Breast epithelium (tissue), 3 donors: Measurements from ENCODE around the gene SRGAP3.

ENCODE experiments used
- POLR2A ChIP-seq: fragments of 450-650 bp; IDR thresholded peaks from one replicate; pipeline ENCODE4 v1.6.1; 2016; ENCODE audit warnings: antibody characterized with exemption, mild to moderate bottlenecking, moderate library complexity
- POLR2AphosphoS5 ChIP-seq, 3 donors: sonication (generic); formaldehyde crosslinking; IDR thresholded peaks; one replicate each; pipeline ENCODE4 v1.6.1; 2017; ENCODE audit warnings: antibody characterized with exemption in 3 of 3
- TF ChIP-seq, protein P1 (sequence below), 3 donors: fragments of 450-650 bp; IDR thresholded peaks; one replicate each; pipeline ENCODE4 v1.5.1; 2016 to 2017; ENCODE audit warnings: antibody characterized with exemption in 3 of 3, mild to moderate bottlenecking in 3 of 3, moderate library complexity in 3 of 3

GRCh38 chr3:9280451-9281219 lies 31.2 kb upstream of the SRGAP3 start:
- TF ChIP-seq, protein P1, sequence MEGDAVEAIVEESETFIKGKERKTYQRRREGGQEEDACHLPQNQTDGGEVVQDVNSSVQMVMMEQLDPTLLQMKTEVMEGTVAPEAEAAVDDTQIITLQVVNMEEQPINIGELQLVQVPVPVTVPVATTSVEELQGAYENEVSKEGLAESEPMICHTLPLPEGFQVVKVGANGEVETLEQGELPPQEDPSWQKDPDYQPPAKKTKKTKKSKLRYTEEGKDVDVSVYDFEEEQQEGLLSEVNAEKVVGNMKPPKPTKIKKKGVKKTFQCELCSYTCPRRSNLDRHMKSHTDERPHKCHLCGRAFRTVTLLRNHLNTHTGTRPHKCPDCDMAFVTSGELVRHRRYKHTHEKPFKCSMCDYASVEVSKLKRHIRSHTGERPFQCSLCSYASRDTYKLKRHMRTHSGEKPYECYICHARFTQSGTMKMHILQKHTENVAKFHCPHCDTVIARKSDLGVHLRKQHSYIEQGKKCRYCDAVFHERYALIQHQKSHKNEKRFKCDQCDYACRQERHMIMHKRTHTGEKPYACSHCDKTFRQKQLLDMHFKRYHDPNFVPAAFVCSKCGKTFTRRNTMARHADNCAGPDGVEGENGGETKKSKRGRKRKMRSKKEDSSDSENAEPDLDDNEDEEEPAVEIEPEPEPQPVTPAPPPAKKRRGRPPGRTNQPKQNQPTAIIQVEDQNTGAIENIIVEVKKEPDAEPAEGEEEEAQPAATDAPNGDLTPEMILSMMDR (IDR thresholded peaks at IDR 0.05) = no peak
- TF ChIP-seq POLR2A (no peak), POLR2AphosphoS5 (IDR thresholded peaks at IDR 0.05) (no peak)
